Measurements from ENCODE around the gene IRGQ. TPM values are rescaled to one million over a fixed set of nuclear protein-coding genes. Genes with fewer than 3 reads are reported as not detected.
"Not testable (repeated sequence)": the region's sequence is repeated elsewhere in the genome, so short reads cannot be mapped to it uniquely, and the experiment has no call there.

Gene IRGQ, protein sequence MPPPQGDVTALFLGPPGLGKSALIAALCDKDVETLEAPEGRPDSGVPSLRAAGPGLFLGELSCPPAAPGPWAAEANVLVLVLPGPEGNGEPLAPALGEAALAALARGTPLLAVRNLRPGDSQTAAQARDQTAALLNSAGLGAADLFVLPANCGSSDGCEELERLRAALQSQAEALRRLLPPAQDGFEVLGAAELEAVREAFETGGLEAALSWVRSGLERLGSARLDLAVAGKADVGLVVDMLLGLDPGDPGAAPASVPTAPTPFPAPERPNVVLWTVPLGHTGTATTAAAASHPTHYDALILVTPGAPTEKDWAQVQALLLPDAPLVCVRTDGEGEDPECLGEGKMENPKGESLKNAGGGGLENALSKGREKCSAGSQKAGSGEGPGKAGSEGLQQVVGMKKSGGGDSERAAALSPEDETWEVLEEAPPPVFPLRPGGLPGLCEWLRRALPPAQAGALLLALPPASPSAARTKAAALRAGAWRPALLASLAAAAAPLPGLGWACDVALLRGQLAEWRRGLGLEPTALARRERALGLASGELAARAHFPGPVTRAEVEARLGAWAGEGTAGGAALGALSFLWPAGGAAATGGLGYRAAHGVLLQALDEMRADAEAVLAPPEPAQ
- total RNA-seq (2014; rRNA removed; shearing (Covaris generic)): 15.8 and 20.4 TPM in 2 replicates

DNA sequence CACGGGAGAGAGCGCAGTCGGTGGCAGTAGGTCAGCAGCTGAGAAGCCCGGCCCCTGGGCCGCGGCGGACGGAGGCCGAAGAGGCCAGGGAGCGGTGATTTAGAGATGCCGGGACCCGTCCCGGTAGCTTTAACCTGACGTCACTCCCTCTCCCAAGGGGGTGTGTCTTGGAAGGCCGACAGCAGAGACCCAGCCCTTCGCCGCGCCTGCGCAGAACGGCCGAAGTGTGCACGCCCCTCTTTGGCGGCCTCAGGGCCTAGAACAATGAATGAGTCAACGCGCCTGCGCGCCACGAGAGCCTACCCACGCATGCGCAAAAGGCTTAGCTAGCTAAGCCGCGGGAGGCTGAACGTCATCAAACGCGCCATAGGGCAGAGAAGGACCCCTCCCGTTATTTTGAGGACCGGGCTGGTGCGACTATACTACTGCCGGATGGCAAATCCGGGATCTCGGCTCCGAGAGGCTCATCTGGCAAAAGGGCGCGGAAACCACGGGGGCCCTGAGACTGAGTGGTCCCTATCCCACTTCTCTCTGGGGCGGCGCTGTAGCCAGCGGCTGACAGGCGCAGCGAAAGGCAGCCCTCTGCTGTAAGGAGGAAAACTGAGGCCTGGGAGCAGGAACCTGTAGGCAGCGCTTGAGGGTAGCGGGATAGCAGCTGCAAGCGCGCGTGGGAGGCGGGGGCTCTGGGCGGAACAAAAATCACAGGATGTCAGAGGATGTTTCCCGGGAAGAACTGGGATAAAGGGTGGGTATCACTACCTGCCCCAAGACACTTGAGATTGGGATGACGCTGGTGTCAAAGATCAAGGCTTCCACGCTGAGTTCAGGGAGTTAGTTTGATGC is at the start of gene IRGQ, which contains the start of gene ZNF576:
Gene IRGQ, minus strand, starts transcription at position 136 of the 843 bp plus-strand sequence. CDS start 796 bp downstream, outside the sequence.
Gene ZNF576, plus strand, starts transcription at position 597 of the 843 bp plus-strand sequence. CDS start 514 bp downstream, outside the sequence.
- DNase-seq (ENCODE audit: low read depth): peak; percentile 100

DNA sequence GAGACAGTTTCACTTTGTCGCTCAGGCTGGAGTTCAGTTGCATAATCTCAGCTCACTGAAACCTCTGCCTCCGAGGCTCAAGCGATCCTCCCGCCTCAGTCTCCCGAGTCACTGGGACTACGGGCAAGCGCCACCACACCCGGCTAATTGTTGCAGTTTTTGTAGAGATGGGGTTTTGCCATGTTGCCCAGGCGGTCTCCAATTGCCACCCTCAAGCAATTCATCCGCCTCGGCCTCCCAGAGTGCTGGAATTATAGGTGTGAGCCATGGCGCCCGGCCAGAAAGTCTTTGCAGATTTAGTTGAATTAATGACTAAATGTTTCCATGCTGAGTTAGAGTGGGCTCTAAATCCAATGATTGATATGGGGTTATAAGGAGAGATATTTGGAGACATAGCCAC is 48.2 kb upstream of the IRGQ start:
- no peak for DNase-seq (ENCODE audit: low read depth)

DNA sequence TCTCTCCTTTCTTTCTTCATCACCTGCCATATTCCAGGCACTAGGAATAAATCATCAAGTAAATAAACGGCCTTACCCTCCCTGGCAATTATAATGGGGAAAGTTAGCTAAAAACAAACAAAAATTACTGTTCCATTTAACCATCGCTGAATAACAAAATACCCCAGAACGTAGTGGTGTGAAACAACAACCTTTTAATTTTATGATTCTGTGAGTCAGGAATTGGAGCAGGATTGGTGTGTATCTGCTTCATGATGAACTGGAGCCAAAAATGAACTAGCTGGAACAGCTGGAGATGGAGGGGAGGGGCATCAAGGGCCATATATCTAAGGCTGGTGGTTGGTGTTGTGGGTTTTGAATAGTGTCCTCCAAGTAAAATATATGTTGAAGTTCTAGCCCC is 47.4 kb upstream of the IRGQ start:
- DNase-seq (ENCODE audit: low read depth): no peak

DNA sequence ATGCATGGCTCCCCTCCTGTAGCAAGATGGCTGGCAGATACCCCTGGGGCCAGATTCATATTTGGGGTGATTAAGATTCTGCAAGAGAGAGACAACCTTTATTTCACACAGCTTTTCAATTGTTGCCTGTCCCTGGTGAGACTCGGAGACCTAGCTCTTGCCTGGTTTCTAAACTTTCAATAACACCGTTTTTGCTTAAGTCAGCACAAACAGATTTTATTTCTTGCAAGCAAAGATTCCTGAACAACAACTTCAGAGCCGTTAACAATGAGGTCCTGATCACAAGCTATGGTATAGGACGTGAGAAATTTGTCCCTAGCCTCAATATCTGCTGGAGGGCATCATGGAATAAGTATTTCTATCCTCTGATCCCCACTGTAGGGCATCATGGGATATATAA is 46.6 kb upstream of the IRGQ start:
- no peak for DNase-seq (ENCODE audit: low read depth)

DNA sequence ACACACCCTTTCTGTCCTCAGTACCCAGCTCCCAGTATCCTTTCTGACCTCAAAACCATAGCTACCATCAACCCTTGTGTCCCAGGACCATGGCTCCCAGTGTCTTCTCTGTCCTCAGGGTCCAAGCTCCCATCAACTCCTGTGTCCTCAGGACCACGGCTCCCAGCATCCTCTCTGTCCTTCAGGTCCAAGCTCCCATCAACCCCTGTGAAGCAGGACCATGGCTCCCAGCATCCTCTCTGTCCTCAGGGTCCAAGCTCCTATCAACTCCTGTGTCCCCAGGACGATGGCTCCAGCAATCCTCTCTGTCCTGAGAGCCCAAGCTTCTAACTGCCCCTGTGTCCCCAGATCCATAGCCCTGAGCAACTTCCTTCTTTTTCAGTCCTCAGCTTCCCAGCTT is 45.4 kb upstream of the IRGQ start:
- DNase-seq (ENCODE audit: low read depth): no peak

DNA sequence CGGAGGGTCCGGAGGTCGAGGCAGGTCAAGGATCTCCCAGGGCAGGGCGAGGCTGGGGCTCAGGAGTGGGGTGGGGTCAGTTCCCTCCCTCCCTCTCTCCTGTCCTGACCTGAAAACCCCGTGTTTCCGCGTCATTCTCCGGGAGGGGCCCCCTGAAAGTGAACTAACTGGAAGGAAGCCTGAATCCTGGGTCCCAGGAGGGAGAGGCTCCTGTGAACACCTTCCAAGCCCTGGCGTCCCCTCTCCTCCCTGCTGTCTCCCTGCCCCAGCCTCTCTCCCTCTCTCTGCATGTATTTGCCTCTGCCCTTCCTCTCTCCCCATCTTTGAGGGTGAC is 44.5 kb upstream of the IRGQ start:
- DNase-seq (ENCODE audit: low read depth): no peak

DNA sequence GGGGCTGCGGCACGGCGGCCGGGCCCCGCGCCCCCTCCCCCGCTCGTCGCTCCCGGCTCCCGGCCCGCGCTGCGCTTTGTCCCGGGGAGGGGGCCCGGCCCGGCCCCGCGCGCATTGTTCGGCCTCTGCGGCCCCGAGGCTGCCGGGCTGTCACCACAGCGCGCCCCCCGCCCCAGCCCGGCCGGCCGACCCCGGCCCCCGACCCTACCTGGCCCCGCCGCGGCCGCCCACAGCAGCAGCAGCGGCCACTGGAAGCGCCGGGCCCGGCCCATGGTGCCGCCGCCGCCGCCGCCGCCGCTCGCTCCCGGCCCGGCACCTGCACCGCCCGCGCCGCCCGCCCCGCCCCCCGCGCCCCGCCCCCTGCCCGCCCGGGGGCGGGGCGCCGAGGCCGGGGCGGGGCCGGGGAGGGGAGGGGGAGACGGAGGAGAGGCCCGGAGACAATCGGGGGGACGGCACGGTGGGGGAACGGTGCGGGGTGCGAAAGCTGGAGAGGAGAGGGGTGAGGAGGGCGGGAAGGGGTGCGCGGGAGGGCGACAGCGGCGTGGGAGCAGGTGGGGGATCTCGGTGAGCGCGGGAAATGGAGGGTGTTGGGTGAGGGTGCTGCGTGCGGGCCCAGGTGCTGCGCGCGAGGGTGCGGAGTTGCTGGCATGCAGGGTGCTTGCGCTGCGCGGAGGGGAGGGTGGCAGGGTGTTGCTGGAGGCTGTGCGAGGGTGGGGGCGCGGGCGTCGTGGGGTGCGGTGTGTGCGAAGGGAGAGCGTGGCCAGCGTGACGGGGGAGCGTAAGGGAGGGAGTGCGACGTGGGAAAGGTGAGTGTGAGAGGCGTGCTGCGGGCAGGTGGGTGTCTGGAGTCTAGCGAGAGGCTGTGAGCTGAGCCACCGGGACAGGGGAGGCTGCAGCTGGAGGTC is 43.8 kb upstream of the IRGQ start, which contains the start of gene CADM4:
Gene CADM4, minus strand, starts transcription at position 332 of the 905 bp plus-strand sequence. Its CDS starts 60 bp downstream, at position 272.
- peak; percentile 48 for DNase-seq (ENCODE audit: low read depth)

DNA sequence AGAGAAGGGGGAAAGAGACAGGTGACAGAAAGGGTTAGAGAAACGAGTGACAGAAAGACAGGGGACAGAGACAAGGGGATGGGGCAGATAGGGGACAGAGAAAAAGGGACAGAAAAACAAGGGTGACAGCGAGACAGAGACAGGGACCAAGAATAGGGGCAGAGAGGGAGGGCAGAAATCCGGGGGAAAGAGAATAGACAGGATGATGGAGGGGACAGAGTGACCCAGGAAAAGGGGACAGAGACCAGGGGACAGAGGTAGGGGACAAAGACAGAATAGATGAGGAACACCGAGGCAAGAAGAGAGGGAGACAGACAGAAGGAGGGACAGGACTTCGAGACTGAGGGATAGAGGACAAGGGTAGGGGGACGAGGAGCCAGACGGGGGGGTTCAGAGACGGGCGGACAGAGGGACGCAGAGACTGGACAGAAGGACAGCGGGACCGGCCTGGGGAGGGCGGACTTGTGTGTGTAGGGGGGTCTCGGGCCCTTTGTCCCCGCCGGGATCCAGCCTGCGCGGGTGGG is 43.1 kb upstream of the IRGQ start:
- no peak for DNase-seq (ENCODE audit: low read depth)

DNA sequence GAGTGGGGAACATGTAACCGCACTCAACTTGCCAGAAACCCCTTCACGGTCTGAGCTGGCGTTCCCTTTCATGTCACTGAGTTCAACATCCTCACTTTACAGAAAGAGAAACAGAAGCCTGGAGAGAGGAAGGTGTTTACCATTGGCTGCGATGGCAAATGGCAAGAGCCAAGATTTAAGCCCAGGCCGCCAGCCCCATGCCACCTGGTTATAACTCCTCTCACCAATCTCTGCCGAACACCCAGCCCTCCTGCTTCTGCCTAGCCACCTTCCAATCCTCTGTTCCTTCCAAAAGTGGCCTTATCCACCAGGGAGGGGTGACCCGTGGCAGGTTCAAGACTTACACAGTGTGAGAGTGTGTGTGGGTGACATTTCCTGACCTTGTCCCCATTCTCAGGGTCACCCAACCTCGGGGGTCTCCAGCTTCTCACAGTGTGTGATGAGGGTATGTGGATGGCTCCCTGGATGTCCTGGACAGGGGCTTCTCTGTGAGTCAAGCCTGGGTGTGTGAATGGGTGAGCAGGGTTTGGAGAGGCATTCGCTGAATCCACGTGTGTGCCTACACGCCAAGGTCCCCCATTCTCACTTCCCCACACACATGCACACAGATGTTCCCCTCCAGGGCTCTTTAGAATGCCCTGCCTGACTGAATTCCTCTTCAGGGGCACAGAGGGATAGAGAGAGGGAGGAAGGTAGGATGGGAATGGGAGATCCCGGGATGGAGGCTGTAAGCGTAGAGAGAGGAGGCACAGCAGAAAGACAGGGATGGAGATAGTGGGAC is 42.5 kb upstream of the IRGQ start:
- DNase-seq (ENCODE audit: low read depth): no peak

DNA sequence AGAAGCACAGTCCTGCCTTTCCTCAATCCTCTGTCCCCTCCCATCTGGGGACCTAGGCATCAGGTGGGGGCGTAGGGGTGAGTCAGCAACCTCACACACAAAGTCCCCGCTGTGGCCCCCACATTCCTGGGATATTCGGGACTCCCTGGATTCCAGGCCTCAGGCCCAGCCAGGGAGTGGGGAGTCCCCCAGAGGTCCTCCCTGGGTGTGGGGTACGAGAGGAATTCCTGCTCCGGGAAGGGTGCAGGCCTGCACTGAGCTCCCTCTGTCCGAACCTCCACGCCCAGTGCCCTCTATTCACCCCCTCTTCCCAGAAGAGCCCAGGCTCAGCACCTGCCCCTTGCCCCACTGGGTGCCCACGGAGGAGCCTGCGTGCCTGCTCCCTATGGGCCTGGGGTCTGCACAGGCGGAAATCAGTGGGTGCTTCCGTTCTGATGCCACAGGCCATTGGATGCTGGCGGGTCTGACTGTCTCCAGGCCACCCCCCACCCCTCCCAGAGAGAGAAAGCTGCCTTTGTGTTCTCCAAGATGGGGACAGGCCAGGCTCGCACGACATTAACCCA is 40.3 kb upstream of the IRGQ start:
- DNase-seq (ENCODE audit: low read depth): peak; percentile 58

DNA sequence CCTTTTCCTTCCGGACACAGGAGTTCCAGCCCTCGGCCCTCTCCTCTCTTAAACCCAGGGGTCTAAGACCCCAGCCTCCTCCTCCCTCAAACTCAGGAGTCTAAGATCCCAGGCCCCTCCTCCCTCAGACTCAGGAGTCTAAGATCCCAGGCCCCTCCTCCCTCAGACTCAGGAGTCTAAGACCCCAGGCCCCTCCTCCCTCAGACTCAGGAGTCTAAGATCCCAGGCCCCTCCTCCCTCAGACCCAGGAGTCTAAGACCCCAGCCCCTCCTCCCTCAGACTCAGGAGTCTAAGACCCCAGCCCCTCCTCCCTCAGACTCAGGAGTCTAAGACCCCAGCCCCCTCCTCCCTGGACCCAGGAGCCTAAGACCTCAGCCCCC is 39.6 kb upstream of the IRGQ start:
- DNase-seq (ENCODE audit: low read depth): not testable (repeated sequence)

DNA sequence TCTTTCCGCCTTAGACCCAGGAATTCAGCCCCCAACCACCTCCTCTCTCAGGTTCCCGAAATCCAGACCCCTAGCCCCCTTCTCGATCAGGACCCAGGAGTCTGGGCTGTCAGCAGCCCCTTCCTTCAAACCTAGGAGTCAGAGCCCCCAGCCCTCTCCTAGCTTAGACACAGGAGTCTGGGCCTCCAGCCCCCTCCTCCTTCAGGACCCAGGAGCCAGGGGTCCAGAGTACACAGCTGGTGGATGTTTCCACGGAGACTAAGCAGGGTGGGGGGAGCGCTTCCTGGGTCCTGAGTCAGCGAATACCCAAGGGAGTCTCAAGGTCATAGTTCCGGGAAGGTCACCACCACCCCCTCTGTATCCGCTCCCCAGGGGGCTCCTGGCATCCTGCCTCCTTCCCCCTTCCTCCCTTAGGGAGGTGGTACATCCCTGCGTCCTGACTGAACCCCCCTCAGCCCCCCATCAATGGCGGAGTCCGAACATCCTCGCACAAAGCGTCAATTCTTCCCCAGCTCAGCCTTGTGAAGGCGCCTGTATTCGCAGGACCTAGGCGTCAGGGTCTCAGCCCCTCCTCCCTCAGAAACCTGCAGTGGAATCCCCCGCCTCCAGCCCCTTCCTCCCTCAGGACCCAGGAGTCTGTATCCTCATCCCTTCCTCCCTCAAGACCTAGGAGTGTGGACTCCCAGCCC is 39.1 kb upstream of the IRGQ start:
- DNase-seq (ENCODE audit: low read depth): no peak

DNA sequence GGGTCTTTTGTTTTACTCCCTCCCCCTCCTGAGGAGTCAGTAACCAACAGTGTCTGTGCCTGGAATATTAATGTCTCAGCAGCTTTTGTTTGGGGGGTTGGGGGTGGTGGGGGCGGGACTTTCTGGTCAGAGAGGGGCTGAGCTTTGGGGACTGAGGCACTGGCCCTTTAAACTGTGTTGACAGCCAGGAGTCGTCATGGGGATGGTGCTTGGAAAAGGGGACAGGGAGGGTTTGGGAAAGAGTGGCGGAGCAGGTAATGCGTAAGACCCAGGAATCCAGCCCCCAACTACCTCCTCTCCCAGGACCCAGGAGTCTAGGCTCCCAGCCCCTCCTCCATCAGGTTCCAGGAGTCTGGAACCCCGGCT is 38.6 kb upstream of the IRGQ start:
- no peak for DNase-seq (ENCODE audit: low read depth)

DNA sequence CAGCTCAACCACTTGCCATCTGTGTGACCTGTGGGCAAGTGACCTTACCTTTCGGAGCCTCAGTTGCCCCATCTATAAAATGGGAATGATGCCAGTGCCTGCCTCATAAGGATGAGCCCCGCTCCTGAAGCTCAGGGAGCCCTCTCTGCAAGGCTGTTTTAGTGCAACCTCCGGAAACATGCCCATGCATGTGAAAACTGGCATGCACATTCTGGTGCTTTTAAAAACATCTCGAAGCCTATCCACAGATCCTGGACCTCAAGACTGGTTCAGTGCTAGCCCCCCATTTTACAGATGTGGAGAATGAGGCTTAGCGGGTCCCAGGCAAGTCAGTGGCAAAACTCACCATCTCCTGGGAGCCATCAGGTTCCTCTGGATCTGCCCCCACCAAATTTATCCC is 38.1 kb upstream of the IRGQ start:
- DNase-seq (ENCODE audit: low read depth): no peak

DNA sequence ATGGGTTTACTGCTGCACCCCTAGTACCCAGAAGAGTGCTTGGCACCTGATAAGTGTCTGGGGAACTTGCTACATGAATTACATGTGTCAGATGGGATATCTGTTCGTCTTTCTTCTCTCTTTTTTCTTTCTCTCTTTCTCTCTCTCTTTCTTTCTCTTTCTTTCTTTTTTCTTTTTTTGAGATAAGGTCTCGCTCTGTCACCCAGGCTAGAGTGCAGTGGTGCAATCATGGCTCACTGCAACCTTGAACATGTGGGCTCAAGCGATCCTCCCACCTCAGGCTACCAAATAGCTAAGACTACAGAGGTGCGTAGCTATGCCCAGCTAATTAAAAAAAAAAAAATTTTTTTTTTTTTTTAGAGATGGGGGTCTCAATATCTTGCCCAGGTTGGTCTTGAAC is 37.6 kb upstream of the IRGQ start:
- DNase-seq (ENCODE audit: low read depth): no peak

DNA sequence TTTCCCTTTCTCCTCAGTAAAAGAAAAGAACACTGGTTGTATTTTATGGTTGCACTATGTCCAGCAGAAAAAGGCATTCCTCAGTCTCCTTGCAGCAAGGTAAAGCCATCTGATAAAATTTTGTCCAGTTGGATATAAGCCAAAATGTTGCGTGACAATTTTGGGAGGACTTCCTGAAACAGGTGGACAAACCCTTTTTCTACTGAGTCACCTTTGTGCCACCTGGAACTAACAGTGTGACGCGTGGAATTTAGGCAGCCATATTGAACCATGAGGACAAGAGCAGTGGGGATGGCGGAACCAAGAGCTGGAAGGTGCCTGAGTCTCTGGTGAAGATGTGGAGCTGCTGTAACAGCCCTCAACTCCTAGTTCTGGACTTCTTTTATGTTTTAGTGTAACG is 35.6 kb upstream of the IRGQ start:
- DNase-seq (ENCODE audit: low read depth): no peak

DNA sequence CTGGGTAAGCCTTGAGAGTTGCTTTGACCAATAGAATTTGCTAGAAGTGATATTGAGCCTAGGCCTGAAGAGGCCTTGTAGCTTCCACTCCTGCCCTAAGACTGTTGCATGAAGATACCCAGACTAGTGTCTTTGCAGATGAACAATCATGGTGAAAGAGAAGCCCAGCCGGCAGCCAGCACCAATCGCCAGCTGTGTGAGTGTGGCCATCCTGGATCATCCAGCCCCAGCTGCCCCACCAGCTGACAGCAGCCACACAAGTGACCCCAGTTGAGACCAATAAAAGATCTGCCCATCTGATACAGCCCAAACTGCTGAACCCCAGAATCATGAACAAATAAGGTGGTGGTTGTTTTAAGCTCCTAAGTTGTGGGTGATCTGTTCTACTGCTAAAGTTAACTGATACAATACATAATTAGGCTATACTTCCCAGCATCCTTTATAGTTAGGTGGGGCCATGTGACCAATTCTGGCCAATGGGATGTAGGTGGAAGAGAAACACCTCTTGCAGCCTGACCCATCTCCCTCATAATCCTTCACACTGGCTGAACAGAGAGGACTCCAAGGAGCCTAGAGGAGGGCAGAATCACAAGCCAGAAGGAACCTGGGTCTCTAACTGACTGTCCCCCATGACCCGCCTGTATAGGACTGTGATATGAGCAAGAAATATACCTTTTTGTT is 32.9 kb upstream of the IRGQ start:
- DNase-seq (ENCODE audit: low read depth): no peak

DNA sequence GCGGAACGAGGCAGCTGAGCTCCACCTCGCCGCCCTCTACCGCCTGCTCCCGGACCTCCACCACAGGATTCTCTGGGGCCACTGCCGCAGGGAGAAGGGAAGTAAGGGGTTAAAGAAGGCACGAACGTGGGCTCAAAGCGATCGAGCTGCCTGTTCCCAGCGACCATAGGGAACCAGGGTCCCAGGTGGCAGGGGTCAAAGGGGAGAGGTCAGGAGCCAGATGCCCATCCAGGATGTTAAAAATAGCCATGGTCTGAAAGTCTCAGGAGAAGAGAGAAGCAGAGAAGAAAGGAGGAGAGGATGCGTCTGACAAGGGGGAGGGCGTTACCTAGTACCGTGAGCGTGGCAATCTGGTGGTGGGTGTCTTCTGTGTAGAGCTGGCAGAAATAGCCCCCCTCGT is 30.9 kb upstream of the IRGQ start:
- DNase-seq (ENCODE audit: low read depth): no peak
